ENCODE results near the gene ITGB3.

The ITGB3 gene

DNA sequence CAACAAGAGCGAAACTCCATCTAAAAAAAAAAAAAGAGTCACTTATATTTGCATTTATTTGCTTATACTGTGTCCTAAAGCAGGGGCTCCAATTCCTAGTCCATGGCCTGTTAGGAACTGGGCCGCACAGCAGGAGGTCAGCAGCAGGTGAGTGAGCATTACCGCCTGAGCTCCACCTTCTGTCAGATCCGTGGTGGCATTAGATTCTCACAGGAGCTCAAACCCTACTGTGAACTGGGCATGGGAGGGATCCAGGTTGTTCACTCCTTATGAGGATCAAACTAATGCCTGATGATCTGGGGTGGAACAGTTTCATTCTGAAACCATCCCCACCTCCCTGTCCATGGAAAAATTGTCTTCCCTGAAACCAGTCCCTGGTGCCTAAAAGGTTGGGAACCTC lies 24.9 kb downstream of the ITGB3 start:
- DNase-seq: no peak

DNA sequence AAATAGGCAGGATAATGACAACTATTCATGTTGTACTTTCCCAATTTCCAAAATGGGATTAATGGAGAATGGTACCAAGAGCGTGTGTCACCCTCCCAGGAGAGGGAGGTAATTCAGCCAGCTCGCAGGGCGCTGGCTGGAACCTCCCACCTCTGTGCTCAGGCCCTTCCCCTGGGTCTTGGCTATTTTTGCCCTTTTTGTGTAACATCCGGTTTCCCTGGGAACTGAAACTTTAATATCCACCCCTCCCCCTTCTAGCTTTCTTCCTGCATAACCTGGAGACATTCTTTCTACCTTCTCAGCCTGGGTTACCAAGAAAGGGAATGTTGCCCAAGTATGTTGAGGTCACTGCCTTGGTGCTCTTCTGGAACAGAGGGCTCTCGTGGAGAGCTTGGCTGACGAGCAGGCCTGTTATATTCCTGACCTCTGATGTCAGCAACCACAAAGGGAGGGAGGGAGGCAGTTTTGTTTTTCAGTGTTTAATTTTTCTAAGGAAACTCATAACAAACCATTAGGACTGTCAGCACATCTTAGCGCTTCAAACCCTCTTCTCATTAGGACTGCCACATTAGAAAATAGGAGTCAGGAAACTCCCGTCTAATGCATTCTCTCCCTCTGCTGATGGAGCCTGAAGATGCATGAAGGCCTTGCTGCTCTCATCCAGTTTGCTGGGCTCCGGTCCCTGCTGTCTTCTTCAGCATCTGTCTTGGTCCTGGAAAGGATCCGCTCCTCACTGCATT lies 25.6 kb downstream of the ITGB3 start:
- DNase-seq: no peak

DNA sequence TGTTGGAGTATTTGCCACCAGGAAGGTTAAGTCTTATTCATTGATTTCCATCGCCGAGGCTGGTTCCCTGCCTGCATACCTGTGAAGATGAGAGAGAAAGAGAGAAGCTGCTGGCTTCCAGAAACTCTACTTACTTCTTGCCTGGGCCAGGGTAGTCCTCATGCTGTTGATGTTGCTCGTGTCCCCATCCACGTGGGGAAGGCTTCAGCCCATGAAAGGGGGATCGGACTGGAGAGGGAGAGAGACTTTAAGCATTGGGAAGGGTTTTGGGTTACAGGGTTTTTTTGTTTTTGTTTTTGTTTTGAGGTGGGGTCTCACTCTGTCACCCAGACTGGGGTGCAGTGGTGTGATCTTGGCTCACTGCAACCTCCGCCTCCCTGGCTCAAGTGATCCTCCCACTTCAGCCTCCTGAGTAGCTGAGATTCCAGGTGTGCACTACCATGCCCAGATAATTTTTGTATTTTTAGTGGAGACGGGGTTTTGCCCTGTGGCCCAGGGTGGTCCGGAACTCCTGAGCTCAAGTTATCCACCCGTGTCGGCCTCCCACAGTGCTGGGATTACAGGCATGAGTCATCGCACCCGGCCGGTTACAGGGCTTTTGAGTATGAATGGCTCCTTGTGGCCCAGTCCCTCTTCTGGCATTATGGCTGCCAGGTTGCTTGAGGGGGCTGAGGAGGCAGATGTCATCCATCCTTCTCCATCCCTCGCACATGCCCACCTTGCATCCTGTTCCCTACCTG lies 26.6 kb downstream of the ITGB3 start:
- DNase-seq: no peak

DNA sequence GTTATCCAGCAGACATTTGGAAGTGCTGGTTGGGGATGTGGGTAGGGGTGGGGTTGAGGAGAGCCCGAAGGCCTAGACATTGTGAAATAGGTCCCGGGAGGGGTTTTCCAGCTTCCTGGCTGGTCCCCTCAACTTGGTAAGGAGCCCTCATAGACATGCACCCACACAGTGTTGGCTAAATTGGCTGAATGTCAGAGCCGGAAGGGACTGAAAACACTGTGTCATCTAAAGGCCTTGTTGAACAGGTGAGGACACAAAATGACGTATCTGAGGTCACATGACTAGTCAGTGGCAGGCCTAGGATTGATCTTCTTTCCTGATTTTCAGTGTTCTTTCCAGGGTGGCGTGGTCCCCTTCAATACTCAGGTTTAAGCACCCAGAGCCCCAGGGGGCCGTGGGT lies 27.6 kb downstream of the ITGB3 start:
- no peak for DNase-seq

DNA sequence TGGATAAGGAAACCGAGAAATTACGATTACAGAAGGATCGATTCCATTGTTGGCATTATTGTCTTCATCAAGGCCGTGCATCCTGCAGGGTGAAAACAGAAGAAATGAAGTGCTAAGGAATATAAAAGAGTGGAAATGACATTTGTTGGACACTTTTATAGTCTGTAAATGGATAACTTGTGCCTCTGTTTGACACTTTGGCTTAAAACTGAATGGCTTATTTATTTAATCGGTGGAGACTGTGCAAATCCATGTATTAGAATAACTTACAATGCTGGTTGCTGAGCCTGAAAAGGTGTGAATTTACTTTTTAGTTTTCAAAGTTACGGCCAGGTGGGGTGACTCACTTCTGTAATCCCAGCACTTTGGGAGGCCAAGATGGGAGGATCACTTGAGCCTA lies 31.4 kb downstream of the ITGB3 start:
- DNase-seq: no peak

DNA sequence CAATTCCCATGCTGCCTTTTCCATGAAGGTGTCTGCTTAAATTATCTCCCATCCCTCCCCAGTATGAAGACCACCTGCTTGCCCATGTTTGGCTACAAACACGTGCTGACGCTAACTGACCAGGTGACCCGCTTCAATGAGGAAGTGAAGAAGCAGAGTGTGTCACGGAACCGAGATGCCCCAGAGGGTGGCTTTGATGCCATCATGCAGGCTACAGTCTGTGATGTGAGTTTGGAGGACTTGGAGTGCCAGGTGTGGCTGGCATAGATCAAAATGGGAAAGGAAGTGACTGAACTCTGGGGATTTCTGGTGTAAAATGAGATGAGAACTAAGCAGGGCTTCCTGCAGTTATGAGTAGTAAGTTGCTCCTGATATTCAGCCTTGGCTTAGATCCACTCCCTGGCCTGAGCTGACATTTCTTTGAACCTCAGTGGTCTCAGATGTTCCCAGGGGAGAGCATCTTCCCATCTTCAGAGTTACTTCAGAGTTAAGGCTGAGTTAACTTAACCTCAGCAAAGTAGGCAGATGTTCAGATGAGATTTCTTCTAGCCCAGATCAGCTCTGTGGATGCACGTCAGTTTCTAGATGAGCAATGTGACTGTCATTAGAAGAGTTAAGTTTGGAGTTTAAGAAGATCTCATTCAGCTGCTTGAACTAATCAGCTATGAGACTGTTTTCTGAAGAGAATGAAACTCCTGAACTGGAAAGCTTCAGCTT lies 32.7 kb downstream of the ITGB3 start:
- DNase-seq: no peak

DNA sequence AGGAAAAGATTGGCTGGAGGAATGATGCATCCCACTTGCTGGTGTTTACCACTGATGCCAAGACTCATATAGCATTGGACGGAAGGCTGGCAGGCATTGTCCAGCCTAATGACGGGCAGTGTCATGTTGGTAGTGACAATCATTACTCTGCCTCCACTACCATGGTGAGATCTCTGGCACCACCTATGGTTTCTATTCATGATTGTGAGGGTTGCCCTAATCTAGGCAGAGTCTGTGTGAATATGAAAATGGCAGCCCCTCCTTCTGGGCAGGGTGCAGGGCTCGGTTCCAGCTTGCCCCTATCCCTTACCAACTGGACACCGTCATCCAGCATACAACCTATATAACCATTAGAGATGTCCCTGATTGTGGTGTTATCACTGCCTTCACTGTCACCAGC lies 33.4 kb downstream of the ITGB3 start:
- no peak for DNase-seq

DNA sequence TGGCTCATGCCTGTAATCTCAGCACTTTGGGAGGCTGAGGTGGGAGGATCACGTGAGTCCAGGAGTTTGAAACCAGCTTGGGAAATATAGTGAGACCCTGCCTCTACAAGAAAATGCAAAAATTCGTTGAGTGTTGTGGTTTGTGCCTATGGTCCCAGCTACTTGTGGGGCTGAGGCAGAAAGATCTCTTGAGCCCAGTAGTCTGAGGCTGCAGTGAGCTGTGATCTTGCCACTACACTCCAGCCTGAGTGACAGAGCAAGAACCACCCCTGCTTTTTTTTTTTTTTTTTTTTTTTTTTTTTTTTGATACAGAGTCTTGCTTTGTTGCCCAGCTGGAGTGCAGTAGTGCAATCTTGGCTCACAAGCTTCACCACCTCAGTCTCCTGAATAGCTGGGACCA lies 34.0 kb downstream of the ITGB3 start:
- no peak for DNase-seq

DNA sequence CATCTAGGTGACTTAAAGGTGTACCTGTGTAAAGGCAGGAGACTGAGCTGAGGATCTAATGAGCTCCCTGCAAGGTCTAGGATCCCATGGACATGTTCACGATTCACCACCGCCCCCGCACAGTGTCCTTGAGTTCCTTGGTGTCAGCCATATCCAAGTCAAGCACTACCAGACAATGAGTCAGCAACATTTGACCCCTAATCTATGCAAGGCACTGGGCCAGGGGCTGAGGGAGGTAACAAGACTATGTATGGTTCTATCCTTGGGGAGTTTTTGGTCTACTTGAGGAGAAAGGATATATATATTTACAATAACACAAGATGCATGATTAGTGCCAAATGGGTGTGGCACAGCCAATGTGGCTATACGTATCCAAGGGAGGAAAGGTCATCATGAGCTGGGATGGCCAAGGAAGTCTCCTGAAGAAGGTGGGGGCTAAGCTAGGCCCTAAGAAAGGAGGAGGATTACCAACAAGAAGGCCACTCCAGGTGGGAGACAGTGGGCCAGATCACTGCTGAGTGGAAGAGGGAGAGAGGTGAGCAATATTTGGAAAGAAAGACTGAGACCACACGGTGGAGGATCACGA lies 35.0 kb downstream of the ITGB3 start:
- DNase-seq: no peak

DNA sequence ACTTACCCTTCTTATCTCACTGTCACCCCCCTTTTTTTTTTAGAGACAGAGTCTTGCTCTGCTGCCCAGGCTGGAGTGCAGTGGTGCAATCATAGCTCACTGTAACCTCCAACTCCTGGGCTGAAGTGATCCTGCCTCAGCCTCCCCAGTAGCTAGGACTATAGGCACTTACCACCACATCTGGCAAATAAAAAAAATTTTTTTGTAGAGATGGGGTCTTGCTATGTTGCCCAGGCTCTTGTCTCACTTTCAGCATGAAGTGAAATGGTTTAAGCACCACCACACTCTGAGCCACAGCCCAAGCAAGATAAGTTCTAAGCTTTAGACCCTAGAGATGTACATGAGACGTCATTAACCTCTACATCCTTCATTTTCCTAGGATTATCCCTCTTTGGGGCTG lies 35.7 kb downstream of the ITGB3 start:
- DNase-seq: no peak

DNA sequence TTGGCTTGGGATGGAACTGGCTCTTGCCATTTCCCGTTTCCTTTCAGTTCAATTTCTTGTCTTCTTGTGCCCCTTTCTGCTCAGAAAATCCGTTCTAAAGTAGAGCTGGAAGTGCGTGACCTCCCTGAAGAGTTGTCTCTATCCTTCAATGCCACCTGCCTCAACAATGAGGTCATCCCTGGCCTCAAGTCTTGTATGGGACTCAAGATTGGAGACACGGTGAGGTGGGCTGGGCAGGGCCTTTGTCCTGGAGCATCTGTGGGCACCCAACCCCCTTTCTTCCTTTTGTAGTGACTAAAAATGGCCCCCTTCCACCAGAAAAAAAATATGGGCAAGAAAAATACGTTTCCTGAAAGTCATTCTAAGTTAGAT lies 37.2 kb downstream of the ITGB3 start:
- DNase-seq: no peak

DNA sequence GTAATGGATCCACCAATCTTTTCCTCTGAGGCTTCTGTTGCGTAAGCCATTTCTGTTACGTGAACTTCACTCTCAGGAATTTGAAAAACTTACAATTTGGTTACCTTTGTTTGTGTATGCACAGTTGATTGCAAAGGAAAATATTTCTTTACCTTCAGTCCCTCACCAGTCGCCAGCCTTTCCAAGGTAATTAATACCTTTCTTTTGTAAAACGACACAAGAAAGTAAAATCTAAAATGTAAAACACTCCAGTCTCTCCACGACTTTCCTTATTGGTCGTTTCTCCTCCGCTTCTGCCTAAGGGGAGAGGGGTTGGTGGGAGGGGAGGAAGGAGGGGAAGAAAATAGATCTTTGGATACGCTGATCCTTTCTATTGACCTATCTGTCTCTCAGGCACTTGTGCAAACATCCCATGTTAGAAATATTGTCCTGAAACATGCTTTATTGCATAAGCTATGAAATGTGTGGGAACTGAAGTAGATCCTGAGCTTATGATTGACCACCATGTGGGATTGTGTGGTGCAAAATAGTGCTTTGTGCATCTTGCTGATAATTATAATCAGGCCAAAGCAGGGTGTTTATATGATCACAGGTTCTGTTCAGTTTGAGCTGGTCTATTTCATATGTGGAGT lies 37.7 kb downstream of the ITGB3 start:
- no peak for DNase-seq

DNA sequence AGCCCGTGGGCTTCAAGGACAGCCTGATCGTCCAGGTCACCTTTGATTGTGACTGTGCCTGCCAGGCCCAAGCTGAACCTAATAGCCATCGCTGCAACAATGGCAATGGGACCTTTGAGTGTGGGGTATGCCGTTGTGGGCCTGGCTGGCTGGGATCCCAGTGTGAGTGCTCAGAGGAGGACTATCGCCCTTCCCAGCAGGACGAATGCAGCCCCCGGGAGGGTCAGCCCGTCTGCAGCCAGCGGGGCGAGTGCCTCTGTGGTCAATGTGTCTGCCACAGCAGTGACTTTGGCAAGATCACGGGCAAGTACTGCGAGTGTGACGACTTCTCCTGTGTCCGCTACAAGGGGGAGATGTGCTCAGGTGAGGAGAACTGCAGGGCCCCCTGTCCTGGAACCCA lies 38.6 kb downstream of the ITGB3 start:
- no peak for DNase-seq

DNA sequence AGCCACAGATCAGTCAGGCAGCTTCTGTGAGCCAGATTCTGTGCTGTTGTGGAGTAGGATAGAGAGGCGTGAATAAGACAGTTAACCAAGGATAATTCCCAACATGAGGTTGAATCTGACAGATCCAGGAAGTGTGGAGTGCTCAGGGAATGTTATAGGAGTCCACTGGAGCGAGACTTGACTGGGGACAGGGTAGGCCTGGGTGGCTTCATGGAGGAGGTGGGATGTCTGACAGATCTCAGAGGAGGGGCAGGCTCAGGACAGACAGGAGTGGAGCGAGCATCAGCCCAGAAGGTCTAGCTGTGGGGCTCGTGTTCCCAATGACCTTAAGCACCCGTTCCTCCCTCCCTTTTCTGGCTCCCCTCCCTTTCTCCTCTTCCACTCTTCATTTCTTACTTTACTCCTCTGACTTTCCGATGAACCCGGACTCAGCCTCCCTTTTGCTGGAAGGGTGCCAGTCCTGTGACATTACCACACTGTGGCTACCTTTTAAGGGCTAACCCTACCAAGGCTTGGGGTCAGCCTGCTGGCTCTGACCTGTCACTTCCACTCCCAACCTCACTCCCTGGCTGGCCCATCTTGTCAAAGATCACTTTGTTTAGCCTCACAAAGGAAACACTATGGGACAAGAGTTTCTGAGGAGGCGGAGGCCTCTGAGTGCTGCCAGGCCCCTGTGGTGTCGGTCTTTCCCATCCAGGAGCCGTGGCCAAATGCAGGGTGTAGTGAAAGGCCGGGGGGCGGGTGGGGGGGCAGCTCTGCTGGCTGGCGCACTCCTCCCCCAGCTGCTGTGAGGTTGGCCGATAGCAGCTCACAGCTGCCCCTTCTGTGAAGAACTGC lies 41.6 kb downstream of the ITGB3 start:
- DNase-seq: no peak

DNA sequence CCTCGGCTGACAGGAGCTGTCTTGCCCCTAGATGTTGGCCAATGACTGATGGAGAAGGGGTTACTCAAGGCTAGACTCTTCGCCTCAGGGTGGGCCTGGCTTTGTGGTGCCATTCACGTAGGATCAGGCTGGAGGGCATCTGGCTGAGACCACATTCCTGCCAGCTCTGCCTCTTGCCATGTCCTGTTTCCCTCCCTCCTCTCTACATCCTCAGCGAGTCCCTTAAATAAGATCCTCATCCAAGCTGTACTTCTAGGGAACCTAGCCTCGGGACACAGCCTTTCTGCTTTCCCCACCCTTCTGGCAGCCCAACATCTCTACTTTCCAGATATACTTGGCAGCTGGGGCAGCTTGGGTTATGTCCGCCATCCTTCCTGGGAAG lies 42.2 kb downstream of the ITGB3 start:
- DNase-seq: no peak

DNA sequence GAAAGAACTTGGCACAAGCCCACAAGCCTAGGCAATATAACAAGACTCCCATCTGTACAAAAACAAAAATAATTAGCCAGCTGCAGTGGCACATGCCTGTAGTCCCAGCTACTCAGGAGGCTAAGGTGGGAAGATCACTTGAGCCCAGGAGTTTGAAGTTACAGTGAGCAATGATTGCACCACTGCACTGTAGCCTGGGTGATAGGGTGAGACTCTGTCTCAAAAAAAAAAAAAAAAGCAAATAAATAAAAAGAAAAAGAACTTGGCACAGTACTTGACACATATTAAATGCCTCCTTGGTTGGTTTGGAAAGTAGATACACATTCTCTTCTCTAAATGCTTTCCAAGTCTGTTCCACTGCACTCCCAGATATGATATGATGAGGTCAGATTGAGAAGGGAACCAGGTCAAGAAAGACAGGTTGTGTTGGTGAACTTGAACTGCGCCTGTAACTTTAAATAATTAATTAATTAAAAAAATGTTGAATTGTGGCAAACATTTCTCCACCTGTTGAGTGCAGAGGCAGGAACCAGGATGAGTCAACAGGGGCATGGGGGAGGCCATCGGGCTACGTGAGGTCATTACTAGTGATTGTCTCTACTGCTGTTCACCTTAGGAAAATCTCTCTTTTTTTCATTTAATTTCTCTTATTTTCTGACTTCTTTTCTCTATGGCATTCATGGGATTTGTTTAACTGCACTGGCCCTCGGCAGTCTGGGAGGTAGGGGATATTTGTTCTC lies 44.2 kb downstream of the ITGB3 start:
- DNase-seq: peak; percentile 87

DNA sequence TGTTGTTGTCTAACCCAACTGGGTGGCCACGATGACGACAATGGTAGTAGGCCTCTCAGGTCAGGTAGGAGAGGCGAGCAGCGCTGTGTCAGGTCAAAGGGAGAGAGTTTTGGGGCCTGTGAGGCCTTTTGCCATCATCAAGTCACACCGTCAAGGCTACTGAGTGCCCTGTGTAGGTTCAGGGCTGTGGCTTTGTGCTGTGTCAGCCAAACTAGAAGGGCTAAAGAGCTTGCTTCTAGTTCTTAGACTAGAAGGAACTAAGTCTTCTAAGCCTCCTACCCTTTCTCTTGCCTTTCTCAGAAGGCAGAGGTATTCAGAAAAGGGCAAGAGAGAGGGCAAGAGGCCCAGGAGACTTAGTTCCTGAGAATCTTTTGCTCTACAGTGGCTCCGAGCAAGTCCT lies 45.1 kb downstream of the ITGB3 start:
- DNase-seq: no peak

DNA sequence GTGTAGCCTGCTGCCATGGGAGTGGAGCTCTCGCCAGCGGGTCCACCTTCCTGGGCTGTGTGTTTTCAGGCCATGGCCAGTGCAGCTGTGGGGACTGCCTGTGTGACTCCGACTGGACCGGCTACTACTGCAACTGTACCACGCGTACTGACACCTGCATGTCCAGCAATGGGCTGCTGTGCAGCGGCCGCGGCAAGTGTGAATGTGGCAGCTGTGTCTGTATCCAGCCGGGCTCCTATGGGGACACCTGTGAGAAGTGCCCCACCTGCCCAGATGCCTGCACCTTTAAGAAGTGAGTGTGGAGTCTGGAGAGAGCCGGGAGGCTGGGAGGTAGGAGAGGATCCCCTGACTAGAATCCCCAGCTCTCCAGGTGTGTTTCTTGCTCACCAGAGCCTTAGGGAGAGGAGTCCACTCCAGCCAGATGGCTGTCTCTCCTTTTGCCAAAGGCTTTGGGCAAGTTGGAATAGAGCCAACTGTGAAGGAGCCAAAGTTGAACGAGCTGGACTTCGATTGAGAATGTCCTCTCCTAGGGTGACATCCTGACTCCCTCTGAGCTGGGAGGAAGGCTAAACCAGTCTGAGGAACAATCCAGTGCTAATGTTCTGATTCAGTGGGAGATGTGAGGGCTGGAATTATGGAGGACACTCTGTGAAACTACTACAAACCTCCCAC lies 45.7 kb downstream of the ITGB3 start:
- DNase-seq: no peak

DNA sequence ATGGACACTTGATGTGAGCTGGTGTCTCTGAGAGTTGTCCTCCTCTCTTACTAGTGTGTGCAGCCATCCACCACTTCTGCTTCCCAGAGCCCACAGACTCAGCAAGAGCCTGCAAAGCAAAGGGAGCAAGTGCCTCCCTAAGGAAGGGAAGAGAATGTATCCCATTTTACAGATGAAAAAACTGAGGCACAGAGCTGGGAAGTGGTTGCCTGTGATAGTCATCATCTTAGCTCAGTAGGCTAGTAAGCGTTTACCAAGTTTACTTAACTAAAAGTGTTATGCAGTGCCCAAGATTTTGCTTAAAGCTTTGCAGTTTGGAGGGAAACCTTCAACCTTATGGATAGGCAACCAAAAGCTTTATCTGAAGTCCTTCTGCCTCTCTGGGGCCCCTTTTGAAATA lies 47.1 kb downstream of the ITGB3 start:
- no peak for DNase-seq

DNA sequence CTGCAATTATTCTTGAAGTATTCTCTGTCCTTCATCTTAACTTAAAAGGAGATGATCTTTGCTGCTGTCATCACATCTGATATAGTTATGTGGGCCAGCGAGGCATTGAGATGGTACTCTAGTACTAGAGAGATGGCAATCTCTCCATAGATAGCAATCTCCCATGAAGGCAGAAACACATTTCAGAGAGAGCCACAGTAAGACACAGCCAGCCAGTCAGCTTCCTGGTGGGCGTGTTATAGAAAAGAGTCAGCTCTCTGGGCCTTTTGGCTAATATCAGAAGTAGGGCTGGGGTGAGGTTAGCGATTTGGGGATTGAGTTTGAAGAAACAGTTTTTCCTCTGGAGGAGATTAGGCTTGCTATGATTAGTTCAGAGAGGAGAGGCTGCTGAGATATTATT lies 47.5 kb downstream of the ITGB3 start:
- no peak for DNase-seq

DNA sequence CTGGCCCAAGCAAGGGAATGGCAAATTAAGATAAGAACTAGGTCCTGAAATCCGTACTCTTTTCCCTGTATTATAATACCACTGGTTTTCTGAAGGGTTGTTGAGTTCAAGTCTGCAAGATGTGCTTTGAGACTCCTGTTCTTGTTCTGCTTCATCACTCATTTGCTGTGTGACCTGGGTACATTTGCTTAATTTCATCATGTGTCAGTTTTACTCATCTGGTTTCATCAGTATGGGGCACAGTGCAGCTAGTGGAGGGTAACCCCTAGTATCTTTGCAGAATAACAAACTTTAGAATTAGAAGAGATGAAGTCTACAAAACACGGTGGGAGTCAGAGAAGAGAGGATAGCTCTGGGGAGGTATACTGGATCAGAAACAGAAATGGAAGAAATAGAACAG lies 48.2 kb downstream of the ITGB3 start:
- DNase-seq: no peak
